Gastrocnemius medialis (tissue), 4 donors: ENCODE data around the gene CELSR2.

Experiments
- CTCF ChIP-seq, 5 experiments: fragments of 450-650 bp in 3 of 5; fragments of 200-600 bp in 2 of 5; sonication (generic) in 2 of 5; IDR thresholded peaks in 4 of 5; conservative IDR thresholded peaks in 1 of 5; 1 replicate in 4 of 5; 2 replicates in 1 of 5; pipeline ENCODE4 v1.5.1; 2016 to 2019; ENCODE audit warnings: antibody characterized with exemption in 5 of 5, mild to moderate bottlenecking in 3 of 5, moderate library complexity in 3 of 5
- POLR2A ChIP-seq, 2 donors: fragments of 450-650 bp; IDR thresholded peaks; one replicate each; pipeline ENCODE4 v1.6.1; 2017; ENCODE audit warnings: antibody characterized with exemption in 2 of 2, mild to moderate bottlenecking in 2 of 2, moderate library complexity in 2 of 2

- TF ChIP-seq CTCF (IDR thresholded peaks at IDR 0.05 in 4 of 5, conservative IDR thresholded peaks at IDR 0.05 in 1 of 5) (no peak), POLR2A (IDR thresholded peaks at IDR 0.05) (no peak)
Measured at GRCh38 chr1:109314795-109315194, 65.5 kb downstream of the CELSR2 start.
